DND-41 (cell line): ENCODE measurements around the gene SGMS1.

Experiments
- CTCF ChIP-seq: IDR thresholded peaks from 2 replicates; pipeline ENCODE4 v1.5.1; 2012; ENCODE audit warnings: borderline replicate concordance, low read length, moderate library complexity, mild to moderate bottlenecking; ENCODE audit not compliant: poor library complexity, severe bottlenecking; ENCODE audit errors: extremely low read depth
- EZH2 ChIP-seq: IDR thresholded peaks from 3 replicates; pipeline ENCODE4 v1.6.1; 2012; ENCODE audit warnings: borderline replicate concordance, low read depth, mild to moderate bottlenecking, moderate library complexity, low read length, inconsistent platforms; ENCODE audit not compliant: severe bottlenecking

GRCh38 chr10:50520115-50520514 is 103.6 kb downstream of the SGMS1 start:
- TF ChIP-seq CTCF (no peak), EZH2 (no peak)
